Fibroblast of mammary gland (primary cell): ENCODE results near the gene TLK1.

Experiments used
- DNase-seq: peaks from one replicate; pipeline ENCODE4 v3.0.0-alpha.2; 2010; ENCODE audit warnings: low read depth
- H3K4me3 ChIP-seq: 2 replicates; pipeline ENCODE4 v1.5.1; 2011; ENCODE audit warnings: low read depth, mild to moderate bottlenecking, low read length, moderate library complexity; ENCODE audit not compliant: control insufficient read depth
- CTCF ChIP-seq: conservative IDR thresholded peaks from 2 replicates; pipeline ENCODE4 v1.5.1; 2011; ENCODE audit warnings: low read depth, low read length, inconsistent platforms; ENCODE audit not compliant: control insufficient read depth, insufficient read depth

TLK1 gene

GRCh38 chr2:171171808-171172207, 11.1 kb upstream of the TLK1 start:
- no peak overlapping the region for H3K4me3 ChIP-seq
- no peak for TF ChIP-seq CTCF
- DNase-seq = no peak

- DNase-seq = no peak
- TF ChIP-seq CTCF = no peak
- H3K4me3 ChIP-seq = no peak overlapping the region
Observed at GRCh38 chr2:171169839-171170238, 9.1 kb upstream of the TLK1 start.

- TF ChIP-seq CTCF = no peak
- no peak for DNase-seq
- H3K4me3 ChIP-seq = no peak overlapping the region
Observed at GRCh38 chr2:171169333-171169732, 8.6 kb upstream of the TLK1 start.

- no peak overlapping the region for H3K4me3 ChIP-seq
- TF ChIP-seq CTCF = no peak
- no peak for DNase-seq
Observed at GRCh38 chr2:171167352-171167997, 6.8 kb upstream of the TLK1 start.

- H3K4me3 ChIP-seq = no peak overlapping the region
- no peak for DNase-seq
- TF ChIP-seq CTCF = no peak
Observed at GRCh38 chr2:171166328-171166983, 5.8 kb upstream of the TLK1 start.

GRCh38 chr2:171165967-171166327, 5.3 kb upstream of the TLK1 start:
- TF ChIP-seq CTCF = no peak
- H3K4me3 ChIP-seq = no peak overlapping the region
- no peak for DNase-seq
